Suprapubic skin (tissue), 4 donors: ENCODE results near the gene KNOP1.

Source experiments
- CTCF ChIP-seq, 2 donors: fragments of 200-600 bp in 1 of 2; fragments of 450-650 bp in 1 of 2; sonication (generic) in 1 of 2; IDR thresholded peaks; one replicate each; pipeline ENCODE4 v1.5.1; 2016 to 2019; ENCODE audit warnings: antibody characterized with exemption in 2 of 2, mild to moderate bottlenecking in 1 of 2, moderate library complexity in 1 of 2
- EP300 ChIP-seq: sonication (generic); formaldehyde crosslinking; IDR thresholded peaks from one replicate; pipeline ENCODE4 v1.6.1; 2017; ENCODE audit warnings: antibody characterized with exemption
- POLR2A ChIP-seq, 2 donors: fragments of 450-650 bp; IDR thresholded peaks; one replicate each; pipeline ENCODE4 v1.6.1; 2017; ENCODE audit warnings: antibody characterized with exemption in 2 of 2, mild to moderate bottlenecking in 2 of 2, moderate library complexity in 2 of 2
- POLR2AphosphoS5 ChIP-seq, 3 donors: sonication (generic); formaldehyde crosslinking; IDR thresholded peaks; one replicate each; pipeline ENCODE4 v1.6.1; 2017; ENCODE audit warnings: antibody characterized with exemption in 3 of 3

- TF ChIP-seq CTCF (IDR thresholded peaks at IDR 0.05): no peak
- no peak for TF ChIP-seq POLR2AphosphoS5 (IDR thresholded peaks at IDR 0.05)
- TF ChIP-seq POLR2A (IDR thresholded peaks at IDR 0.05): no peak
- TF ChIP-seq EP300: no peak
These were observed 5.0 kb upstream of the KNOP1 start for GRCh38 chr16:19722981-19723380.
